ENCODE results near the gene B3GNT2.
A peak's percentile ranks its signal among the peaks of the same experiment; 100 is the strongest.
"Not testable (repeated sequence)": the region's sequence is repeated elsewhere in the genome, so short reads cannot be mapped to it uniquely, and the experiment has no call there.

The B3GNT2 gene

DNA sequence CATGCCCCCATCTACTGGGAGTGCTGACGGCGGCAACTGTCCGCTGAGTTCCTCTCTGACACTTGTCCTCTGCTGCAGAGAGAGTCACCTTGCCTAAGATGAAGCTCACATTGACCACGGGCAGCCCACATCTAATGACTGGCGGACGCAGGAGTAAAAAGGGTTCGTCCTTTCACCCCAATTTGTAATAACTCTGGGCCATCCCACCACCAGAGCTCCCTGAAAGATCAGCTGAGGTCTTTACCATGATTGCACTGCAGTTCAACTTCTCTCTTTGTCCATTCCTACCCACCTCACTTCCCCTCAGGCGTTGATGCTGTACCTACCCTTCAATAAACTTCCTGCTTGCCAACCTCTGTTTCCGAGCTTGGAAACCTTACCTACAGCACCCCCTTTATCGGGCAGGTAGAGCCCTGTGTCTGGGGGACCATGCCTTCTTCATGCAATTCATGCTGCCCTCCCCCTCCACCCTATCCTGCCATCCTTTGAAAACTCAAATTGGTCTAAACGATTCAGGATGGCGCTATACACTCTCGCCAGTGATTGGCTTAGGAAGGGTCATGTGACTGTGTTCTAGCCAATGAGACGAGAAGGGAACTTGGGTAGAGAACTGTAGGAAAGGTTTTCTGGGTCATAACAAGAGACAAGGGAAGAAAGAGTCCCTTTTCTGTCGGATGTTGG lies 10.3 kb upstream of the B3GNT2 start:
- no peak for DNase-seq (ENCODE audit: low read depth)

DNA sequence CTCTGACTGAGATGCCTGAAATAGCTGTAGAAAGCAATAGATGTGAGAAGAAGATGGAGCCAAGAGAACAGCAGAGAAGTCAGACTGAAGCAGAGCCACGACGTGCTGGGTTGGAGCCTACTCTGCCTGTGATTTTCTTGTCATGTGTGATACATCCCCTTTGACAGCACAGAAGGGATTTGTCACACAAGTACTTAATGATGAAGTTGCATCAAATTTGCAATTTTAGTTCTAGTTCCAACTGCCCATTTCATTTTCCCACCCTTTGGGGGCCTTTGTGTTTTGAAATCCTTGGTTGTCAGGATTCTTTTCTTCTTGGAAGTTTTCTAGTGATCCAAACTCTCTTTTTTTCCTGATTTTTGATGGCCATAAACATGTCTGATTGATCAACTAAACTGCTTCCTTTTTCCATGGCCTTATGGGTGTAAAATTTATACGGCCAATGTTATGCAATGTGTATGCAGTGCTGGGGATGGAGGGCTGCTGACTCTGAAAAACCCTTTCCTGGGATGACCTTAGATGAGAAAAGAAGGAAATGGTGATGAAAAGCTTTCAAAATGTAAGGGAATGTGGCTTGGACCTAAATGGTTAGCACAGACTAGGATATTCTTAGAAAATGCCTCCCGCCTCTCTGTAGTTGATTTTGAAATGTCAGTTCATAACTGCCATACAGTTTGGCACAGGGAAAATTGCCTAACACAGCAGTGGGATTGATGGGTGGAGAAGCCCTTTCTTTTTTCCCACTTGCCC lies 9.6 kb upstream of the B3GNT2 start:
- no peak for DNase-seq (ENCODE audit: low read depth)

DNA sequence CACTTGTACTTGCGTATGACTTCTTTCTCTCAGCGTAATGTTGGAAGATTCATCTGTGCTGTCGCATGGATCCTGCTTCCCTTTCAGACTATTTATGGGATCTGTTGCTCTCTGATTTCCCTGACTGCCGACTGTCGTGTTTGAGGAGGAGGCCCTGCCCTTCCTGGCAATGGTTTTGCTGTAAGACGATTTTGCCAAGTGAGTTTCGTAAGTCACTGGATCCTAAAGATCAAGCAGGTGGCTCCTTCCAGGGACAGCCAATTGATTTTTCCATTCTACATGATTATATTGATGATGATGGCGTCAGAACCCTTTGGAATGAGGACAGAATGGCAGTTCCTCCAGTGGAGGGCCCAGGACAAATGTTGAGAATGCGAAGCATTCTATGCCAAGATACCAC lies 8.7 kb upstream of the B3GNT2 start:
- DNase-seq (ENCODE audit: low read depth) = no peak

DNA sequence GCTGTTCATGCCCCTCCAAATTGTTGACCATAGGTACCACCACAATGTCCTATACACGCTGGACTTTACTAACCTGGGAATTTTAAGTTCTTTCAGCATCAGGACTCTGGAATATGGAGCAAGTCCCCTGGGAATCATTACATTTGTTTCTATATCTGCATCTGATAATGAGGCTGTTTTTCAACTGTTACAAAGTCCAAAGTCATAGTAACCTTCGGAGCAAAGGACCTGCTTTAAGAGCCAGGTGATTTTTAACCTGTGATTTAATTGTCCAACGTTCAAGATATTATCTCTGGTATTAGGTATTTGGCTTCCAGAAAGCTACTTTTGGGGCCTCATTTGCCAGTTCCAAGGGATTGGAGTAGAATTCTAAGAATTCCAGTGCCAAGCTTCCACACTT lies 7.5 kb upstream of the B3GNT2 start:
- DNase-seq (ENCODE audit: low read depth) = no peak

DNA sequence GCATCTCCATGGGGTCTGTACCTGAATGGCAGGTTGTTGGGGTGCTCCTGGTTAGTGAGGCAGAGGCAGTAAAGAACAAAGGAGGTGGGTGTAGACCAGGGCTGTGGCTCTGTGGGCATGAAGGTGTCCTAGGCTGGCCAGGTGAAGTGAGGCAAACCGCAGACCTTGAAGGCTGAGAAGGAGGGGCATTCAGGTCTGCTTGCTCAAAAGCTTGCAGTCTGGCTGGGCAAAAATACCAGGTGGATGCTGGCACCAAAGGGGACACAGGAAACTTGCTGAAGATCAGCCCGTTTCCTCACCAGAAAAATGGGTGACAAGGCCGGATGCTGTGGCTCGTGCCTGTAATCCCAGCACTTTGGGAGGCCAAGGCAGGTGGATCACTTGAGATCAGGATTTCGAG lies 6.7 kb upstream of the B3GNT2 start:
- no peak for DNase-seq (ENCODE audit: low read depth)

DNA sequence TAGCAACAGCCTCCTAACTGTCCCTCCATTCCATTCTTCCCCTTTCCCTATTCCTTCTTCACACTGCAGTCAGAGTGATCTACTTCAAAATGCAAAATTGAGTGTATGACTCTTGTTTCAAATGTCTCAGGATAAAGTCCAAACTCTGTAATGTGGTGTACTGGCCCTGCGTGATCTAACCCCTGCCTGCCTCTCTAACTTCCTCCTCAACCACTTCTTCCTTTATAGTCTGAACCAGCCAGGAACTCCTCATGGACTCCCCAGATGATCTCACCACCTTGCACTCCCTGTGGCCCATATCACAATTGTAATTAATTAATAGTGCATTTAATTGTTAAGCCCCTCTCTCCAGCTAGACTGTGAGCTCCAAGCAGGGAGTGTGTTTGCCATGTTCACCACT lies 3.1 kb upstream of the B3GNT2 start:
- no peak for DNase-seq (ENCODE audit: low read depth)

DNA sequence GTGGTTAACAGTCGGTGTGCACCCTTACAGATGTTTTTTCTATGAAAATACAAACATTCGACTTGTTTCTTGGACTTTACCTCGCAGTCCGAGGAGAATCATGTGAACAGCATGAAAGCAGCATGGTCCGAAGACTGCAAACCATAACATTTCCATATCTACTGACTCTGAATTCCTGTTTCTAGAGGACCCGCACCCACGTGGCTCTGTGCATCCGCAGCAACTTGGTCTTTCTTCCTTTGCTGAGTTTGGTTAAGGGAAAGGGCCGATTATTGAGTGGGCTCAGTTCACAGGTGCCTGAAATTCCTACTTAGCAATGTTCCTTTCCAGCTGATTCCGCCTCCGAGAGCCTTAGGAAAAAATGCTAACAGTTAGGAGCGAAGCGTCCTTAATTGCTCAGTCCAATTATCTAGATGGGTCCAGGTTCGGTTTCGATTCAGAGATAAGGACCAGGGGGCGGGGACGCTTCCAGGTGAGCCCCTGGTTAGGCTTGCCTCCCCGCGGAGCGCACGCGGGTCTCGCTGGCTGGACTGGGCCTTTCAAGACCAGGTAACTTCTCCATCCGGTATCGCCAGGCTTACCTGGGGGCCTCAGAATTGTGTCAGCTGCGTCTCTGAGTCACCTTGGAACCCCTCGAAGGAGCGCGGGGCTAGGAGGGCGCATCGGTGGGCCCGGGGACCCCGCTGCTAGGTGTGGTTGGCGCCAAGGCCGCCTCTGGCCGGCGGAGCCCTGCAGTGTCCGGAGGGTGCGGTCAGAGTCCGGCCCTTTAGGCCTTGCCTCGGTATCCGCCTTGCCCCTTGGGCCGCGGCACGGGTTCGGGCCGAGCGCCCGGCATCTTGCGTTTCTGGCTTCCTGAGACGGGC lies 1.1 kb upstream of the B3GNT2 start:
- DNase-seq (ENCODE audit: low read depth) = no peak

DNA sequence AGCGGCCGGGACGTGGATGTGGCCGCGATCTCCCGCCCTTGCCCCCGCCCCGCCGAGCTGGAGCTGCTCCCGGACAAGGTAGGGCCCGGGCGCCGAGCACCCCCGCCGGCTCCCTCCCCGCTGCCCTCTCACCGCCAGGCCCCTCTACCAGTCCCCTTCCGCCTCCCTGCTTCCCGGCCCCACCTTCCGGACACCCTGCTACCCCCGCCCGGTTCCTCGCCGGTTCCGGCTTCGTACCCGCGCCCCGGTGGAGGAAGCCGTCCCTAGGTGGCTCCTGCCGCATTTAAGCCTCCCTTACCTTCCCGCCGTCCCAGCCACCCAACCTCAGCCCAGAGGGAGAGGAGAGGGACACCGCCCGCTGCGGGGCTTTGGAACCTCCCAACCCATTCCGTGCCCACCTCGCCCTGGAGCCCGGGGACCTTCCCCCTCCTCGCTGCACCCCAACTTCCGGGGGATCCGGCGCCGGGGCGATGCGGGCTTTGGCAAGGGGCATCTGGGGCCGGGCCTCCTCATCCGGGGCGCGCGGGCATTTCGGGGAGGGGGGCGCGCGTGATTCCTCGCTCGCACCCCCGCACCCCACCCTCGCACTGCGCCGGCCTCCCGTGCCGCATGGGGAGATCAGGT lies 475 bp downstream of the B3GNT2 start:
- peak; percentile 38 for DNase-seq (ENCODE audit: low read depth)

DNA sequence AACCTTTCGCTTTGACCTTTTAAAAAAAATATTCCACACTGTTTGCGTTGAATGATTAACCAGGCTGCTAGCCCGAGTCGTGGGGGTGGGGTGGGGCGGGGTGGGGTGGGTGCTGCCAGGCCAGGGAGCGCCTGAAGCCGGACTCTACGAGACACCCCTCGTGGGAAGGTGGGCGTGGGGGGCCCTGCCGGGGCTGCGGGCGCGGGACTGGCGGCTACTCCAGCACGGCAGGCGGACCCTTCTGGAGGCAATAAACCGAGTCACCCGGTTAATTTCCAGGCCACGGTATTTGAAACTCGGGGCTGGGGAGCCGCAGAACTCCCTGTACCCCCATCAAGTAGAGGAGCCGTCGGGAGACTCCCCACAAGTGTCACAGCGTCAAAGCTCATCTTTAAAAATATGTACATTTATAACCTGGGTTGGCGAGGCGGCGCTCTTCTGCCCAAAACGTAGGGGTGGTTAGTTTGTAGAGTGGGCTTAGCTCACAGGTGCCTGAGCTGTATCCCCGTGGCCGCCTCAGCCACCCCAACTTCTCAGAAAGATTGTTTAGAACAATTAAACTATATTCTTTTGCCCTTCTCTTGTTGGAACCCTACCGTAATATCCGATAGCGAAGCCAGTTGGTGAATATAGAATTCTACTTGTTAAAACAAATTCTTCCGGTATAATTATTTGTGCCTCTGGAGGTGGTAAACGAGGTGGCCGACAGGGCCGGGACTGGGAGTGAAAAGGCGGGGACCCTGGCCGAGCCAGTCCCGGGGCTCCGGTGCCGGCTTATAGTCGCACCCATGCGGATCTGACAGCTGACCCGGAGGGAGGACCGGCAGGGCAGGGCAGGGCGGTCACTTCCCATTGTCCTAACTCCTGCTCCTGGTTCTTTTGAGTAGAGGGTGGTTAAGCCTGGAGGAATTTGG lies 1.4 kb downstream of the B3GNT2 start:
- DNase-seq (ENCODE audit: low read depth) = peak; percentile 15

DNA sequence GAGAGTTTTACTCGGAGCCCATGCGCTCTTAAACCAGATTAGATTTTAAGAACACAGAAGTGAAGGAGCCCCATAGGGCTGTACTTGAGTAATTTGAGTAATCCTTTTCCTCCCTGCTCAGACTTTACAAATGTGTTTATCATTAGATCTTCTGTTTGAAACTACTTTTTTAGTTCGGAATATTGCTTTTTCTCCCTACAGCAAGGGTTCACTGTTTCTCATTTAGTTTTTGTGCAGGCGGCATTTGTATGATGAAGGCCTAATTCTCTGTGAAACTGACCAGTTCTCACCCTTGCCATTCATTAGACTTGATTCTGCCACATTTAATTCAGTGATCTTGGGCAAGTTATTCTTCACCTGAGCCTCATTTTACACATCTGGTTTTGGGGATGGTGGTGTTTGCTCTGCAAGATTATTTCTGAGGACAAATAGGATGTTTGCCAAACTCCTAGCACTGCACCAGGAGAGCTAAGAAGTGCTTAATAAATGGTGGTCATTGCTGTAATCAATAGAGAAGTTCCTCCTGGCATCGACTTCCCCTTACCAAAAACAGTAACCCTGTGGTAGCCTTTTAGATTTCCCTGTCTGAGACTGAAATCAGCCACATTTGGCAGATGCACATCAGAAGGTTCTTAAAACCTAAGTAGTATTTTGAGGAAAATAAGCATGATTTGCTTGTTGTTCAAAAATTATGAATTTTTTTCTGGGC lies 2.2 kb downstream of the B3GNT2 start:
- no peak for DNase-seq (ENCODE audit: low read depth)

DNA sequence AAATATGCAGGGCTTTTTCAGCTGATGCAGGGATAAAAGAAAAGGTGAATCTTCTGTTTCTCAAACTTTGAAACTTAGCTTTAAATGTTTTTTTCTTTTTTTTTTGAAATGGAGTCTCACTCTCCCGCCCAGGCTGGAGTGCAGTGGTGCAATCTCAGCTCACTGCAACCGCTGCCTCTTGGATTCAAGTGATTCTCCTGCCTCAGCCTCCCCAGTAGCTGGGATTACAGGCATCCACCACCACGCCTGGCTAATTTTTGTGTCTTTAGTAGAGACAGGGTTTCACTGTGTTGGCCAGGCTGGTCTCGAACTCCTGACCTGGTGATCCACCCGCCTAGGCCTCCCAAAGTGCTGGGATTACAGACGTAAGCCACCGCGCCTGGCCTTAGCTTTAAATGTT lies 2.9 kb downstream of the B3GNT2 start:
- DNase-seq (ENCODE audit: low read depth) = not testable (repeated sequence)

DNA sequence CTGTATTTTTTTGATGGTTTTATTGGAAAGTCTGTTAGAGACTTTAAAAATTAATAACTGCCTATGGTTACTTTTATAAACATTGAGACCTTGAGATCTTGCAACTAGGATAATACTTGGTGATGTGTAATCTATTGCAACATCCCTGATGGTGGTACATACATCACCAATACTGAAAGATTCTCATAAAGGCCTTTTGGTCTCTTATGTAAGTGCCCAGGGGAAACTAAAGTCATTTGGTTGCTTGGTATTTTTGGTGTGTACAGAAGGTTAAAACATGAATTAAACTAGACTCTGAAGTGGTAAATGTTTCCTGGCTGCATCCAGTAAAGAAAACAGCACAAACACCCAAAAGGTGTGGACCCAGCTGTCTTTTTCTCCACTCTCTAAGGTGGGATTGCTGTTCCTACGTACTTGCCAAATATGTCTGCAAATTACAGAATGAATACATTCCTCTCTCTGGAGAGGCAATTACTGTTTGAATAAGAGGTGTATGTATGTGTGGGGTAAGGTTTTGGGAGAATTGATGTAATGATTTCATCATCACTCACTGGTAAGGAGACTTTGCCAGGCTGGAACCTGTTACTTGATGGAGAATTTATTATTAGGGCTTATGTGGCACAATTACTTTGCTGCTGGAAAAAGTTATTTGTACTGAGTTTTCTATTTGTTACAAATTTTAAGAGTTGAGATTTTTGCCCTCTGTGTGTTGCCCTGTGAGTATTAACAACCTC lies 3.6 kb downstream of the B3GNT2 start:
- DNase-seq (ENCODE audit: low read depth) = no peak

DNA sequence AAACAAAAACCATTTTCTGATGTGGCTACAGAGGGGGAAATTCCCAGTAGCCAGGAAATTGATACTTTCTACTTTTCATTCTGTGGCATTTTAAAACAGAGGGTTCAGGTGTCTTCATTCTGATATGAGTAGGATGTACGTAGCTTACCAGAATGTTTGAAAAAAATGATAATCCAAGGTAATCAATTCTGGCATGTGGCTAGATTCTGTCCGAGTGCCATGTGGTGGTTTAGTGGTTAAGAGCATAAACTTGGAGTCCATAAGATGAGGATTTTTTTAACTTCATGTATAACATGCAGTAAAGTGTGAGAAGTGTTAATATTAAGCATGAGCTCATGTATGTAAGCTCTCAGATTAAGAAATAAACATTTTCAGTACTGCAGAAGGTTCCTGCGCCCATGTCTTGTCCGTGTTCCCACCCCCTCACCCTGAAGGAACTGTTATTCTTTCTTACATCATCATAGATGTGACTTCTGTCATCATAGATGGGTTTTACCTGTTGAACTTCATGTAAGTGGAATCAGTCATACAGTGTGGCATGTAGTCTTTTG lies 4.5 kb downstream of the B3GNT2 start:
- no peak for DNase-seq (ENCODE audit: low read depth)

DNA sequence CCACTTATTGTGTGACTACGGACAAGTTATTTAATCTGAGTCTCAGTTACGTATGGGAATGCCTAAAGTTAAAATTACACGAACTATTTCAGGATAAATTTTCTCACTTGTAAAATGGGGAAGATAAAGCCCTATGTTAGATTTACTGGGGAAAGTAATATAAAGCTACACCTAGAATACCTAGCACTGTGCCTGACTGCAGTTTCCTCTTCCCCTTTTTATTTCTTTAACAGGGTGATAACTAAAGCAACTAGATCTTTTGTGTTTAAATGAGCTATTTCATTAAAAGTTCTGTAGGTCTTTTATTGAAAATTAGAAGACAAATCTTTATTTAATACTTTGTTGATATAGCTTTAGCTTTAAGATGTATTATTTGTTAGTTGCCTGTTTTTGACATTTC lies 5.0 kb downstream of the B3GNT2 start:
- DNase-seq (ENCODE audit: low read depth) = no peak

DNA sequence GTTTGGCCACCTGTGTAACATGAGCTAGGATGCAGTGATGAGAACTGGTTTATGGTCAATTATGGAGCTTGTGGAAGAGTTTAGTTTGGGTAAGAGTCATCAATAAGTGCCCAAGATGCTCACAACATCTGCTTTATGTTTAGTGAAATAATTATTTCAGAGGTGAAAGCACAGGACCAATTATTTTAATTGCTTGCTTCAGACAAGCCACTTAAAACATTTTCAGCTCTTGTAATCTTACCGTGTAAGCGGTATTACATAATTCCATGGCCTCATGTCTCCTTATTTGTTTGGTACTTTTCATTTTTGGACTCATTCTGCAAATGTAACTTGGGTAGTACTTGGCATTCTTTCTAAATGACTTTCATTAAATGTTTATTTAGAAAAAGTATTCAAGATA lies 5.4 kb downstream of the B3GNT2 start:
- no peak for DNase-seq (ENCODE audit: low read depth)

DNA sequence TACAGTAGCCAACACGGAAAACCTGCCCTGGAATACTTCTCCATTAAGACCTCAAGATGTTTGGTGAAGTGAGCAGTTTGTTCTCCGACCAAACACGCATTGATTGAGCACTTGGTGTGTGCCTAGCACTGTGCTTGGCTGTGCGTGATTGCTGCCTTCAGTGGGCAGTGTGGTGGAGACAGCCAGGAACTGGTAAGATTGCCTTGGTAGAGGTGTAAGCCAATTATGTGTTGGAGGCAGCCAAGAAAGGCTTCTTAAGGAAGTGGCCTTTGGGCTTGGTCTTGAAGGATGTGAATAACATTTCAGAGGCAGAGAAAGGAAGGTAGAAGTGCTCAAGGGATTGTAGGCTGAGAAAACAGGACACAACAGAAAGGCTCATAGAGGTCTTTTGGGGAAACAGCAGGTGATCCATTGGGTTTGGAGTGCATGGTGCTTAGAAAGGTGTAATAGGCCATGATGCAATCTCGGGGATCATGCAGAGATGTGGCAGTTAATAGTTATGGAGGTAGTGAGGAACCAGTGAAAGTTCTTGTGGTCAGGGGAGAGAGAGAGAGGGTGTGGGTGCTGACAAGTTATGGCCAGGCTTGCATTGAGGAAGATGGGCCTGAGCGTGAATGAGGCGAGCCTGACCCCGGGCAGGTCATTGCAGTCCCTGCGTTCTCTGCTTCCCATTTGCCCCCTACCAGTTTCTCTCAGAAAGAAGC lies 6.3 kb downstream of the B3GNT2 start:
- no peak for DNase-seq (ENCODE audit: low read depth)

DNA sequence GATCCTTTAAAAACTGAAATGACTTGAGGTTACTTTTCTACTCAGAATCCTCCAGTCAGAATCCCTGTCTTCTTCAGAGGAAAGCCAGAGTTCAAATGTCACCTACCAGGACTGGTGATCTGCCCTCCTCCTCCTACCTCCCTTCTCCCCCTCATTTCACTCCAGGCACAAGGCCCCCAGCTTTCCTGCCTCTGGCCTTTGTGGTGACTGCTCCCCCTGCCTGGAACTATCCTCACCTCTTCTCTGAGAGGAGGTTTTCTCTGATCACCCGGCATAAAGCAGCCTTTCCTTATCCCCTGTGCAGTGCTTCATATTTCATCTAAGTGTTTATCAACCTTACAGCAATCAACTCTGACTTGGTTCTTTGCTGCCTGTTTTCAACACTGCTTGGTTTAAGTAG lies 6.8 kb downstream of the B3GNT2 start:
- DNase-seq (ENCODE audit: low read depth) = no peak

DNA sequence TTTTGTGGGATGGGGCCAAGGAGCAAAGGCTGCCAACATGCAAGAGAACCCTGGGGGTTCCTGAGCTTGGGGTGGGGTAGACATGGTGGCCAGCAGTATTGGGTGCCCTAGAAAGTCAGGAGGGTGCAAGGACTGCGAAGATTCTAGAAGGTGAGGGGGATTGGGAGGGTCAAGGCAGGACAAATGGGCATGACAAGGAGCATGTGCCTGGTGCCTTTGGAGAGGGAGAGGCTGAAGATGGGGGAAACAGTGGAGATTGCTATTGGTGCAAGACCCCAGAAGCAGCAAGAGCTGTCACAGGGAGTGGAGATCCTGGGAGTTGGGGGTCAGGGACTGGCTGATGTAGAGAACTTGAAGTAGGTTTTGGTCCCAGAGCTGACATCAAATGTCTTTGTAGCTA lies 7.5 kb downstream of the B3GNT2 start:
- DNase-seq (ENCODE audit: low read depth) = no peak

DNA sequence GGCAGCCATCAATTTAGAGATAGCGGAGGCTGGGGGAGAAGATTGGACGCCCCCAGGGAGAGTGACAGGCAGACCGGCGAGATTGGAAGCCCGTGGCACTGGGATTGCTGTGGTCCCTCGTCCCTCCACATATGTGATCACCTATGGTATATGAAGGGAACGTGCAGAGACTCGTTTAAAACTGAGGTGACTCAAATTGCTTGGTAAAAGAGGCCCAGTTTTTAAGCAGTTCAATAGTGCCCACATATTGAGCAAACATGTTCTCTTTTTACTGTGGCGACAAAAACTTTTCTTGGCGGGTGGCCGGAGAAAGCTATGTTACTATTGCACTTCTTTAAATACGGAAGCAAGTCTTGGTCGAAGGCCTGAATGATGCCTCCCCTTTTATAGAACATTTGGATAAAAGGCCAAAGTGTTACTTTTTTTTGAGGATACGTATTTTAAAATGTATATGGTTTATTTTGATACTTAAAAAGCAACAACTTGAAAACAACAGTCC lies 9.1 kb downstream of the B3GNT2 start:
- no peak for DNase-seq (ENCODE audit: low read depth)
